B cell (primary cell): Measurements from ENCODE around the gene MCF2L.

Experiments
- CTCF ChIP-seq: fragments of 200-600 bp; IDR thresholded peaks from one replicate; pipeline ENCODE4 v1.8.0; 2022; ENCODE audit warnings: antibody characterized with exemption, mild to moderate bottlenecking
- EZH2 ChIP-seq: IDR thresholded peaks from 2 replicates; pipeline ENCODE4 v1.6.1; 2012; ENCODE audit warnings: borderline replicate concordance, low read depth, mild to moderate bottlenecking, moderate library complexity, low read length; ENCODE audit not compliant: insufficient read depth, poor library complexity, severe bottlenecking

GRCh38 chr13:112977525-112977924 lies 8.5 kb downstream of the MCF2L start:
- TF ChIP-seq CTCF (no peak), EZH2 (no peak)
